GM19452 (cell line): ENCODE results near the gene BMPR1A.

Experiments
- ATAC-seq: cut with Tn5 transposase; IDR thresholded peaks from one replicate; pipeline ENCODE4 v1.9.1; 2021; ENCODE audit not compliant: unreplicated experiment

Gene BMPR1A

GRCh38 chr10:86799188-86799845, 42.9 kb downstream of the BMPR1A start:
- no peak for ATAC-seq

GRCh38 chr10:86801995-86802394, 45.6 kb downstream of the BMPR1A start:
- no peak for ATAC-seq

GRCh38 chr10:86802473-86803108, 46.2 kb downstream of the BMPR1A start:
- no peak for ATAC-seq

GRCh38 chr10:86803156-86803555, 46.7 kb downstream of the BMPR1A start:
- no peak for ATAC-seq

- no peak for ATAC-seq
Measured at GRCh38 chr10:86804805-86805204, 48.4 kb downstream of the BMPR1A start.

GRCh38 chr10:86813101-86813500, 56.7 kb downstream of the BMPR1A start:
- ATAC-seq, result no peak

- ATAC-seq, result no peak
Measured at GRCh38 chr10:86813982-86814381, 57.6 kb downstream of the BMPR1A start.

GRCh38 chr10:86815035-86815617, 58.7 kb downstream of the BMPR1A start:
- no peak for ATAC-seq

GRCh38 chr10:86815640-86816039, 59.2 kb downstream of the BMPR1A start:
- ATAC-seq, result no peak

- ATAC-seq, result no peak
Measured at GRCh38 chr10:86817246-86817645, 60.8 kb downstream of the BMPR1A start.

- ATAC-seq, result no peak
Measured at GRCh38 chr10:86819567-86819966, 63.1 kb downstream of the BMPR1A start.

GRCh38 chr10:86820509-86820908, 64.1 kb downstream of the BMPR1A start:
- no peak for ATAC-seq

- ATAC-seq, result no peak
Measured at GRCh38 chr10:86821388-86821999, 65.1 kb downstream of the BMPR1A start.

- no peak for ATAC-seq
Measured at GRCh38 chr10:86823565-86823964, 67.1 kb downstream of the BMPR1A start.

GRCh38 chr10:86824151-86824550, 67.7 kb downstream of the BMPR1A start:
- ATAC-seq, result no peak

- no peak for ATAC-seq
Measured at GRCh38 chr10:86825366-86825765, 68.9 kb downstream of the BMPR1A start.

- no peak for ATAC-seq
Measured at GRCh38 chr10:86827639-86828038, 71.2 kb downstream of the BMPR1A start.

- no peak for ATAC-seq
Measured at GRCh38 chr10:86828145-86828544, 71.7 kb downstream of the BMPR1A start.

- ATAC-seq, result no peak
Measured at GRCh38 chr10:86829472-86829871, 73.1 kb downstream of the BMPR1A start.

- no peak for ATAC-seq
Measured at GRCh38 chr10:86830043-86830591, 73.7 kb downstream of the BMPR1A start.

GRCh38 chr10:86833969-86834368, 77.5 kb downstream of the BMPR1A start:
- ATAC-seq, result no peak

- ATAC-seq, result no peak
Measured at GRCh38 chr10:86836044-86836443, 79.6 kb downstream of the BMPR1A start.
